Adrenal gland (tissue), 5 donors: Measurements from ENCODE around the gene U2AF1L4.

Experiments
- CTCF ChIP-seq, 6 experiments: fragments of 450-650 bp in 4 of 6; fragments of 200-600 bp in 2 of 6; sonication (generic) in 1 of 6; IDR thresholded peaks; 1 replicate in 5 of 6; 2 replicates in 1 of 6; pipeline versions ENCODE4 v1.5.1 to v1.8.0; 2016 to 2021; ENCODE audit warnings: antibody characterized with exemption in 6 of 6, mild to moderate bottlenecking in 2 of 6, moderate library complexity in 1 of 6
- POLR2A ChIP-seq, 2 donors: fragments of 450-650 bp; IDR thresholded peaks; one replicate each; pipeline ENCODE4 v1.6.1; 2017; ENCODE audit warnings: antibody characterized with exemption in 2 of 2, mild to moderate bottlenecking in 2 of 2, moderate library complexity in 1 of 2
- donor health status: DM: no; HTN: no; CAD: no.

GRCh38 chr19:35776102-35776788 is 31.0 kb upstream of the U2AF1L4 start:
- TF ChIP-seq CTCF (IDR thresholded peaks at IDR 0.05) (no peak), POLR2A (IDR thresholded peaks at IDR 0.05) (no peak)
